ENCODE measurements around the gene FBLN1. TPM values are rescaled to one million over a fixed set of nuclear protein-coding genes. Genes with fewer than 3 reads are reported as not detected.
"Not testable (repeated sequence)": the region's sequence is repeated elsewhere in the genome, so short reads cannot be mapped to it uniquely, and the experiment has no call there.

Gene FBLN1
- total RNA-seq, 4 donors from 2014 or later = 48.6 to 92.1 (median 68.9) TPM

DNA sequence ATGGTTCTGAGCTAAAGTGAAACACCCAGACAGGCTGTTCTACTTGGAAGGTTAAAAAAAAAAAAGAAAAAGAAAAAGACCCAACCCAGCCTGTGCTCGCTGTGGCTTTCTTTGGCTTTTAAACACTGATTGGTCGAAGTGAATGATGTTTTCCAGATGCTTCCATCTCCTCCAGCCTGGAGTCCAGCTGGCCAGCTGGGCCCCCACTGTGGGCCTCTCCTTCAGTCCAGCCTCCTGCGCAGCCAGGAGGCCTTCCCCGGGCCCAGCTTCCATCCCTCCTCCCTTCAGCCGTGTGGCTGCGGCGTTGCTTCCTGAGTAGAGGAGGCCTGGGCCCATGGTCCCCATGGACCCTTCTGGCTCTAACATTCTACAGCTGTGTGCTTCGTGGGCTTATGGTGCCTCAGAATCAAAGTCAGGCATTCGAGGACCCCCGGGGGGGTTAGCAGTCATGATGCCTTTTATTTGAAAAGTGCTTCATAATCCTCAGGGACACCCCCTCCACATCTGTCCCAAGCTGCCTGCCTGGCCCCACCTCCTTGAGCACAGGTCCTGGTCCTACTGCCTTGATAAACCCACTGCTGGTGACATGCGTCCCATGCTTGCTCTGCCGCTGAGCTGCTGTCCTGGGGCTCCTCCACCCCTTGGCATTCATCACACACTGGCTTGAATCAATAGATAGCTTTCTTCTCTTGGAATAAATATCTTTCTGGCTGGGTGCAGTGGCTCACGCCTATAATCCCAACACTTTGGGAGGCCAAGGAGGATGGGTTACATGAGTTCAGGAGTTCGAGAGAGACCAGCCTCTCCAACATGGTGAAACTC lies 42.2 kb upstream of the FBLN1 start:
- Histone ChIP-seq H3K4me1 (peaks cover 0 to 3% (median 0%) of the 10 kb centered on the region in 4 donors), H3K27ac (peak overlapping the region; percentile 58 to 74 (median 61)), H3K36me3 (no peaks in the 10 kb centered on the region), H3K27me3 (no peaks in the 10 kb centered on the region), H3K9me3 (no peaks in the 10 kb centered on the region), H3K4me3 (no peak overlapping the region)
- in situ Hi-C loops (cut with MboI; ENCODE audit: low pct_ligation_motif_present in 1 of 4, low pct_unique_long_range_greater_than_20kb in 1 of 4, low sequenced_read_pairs in 3 of 4) = no loop called here
- TF ChIP-seq EP300 (IDR thresholded peaks at IDR 0.05; ENCODE audit: low read depth) (no peak), POLR2AphosphoS5 (IDR thresholded peaks at IDR 0.05) (peak in 2 of 3 donors; percentile 69 to 71)
- WGBS, 2 donors (ENCODE audit: low coverage in 1 of 2) = 69 to 72% methylated on average over 3 to 14 of the region's 14 CpGs
- intact Hi-C loops (cut with DNase I; ENCODE audit: low total_unique reads) = no loop called here
- DNase-seq = peak; percentile 36

DNA sequence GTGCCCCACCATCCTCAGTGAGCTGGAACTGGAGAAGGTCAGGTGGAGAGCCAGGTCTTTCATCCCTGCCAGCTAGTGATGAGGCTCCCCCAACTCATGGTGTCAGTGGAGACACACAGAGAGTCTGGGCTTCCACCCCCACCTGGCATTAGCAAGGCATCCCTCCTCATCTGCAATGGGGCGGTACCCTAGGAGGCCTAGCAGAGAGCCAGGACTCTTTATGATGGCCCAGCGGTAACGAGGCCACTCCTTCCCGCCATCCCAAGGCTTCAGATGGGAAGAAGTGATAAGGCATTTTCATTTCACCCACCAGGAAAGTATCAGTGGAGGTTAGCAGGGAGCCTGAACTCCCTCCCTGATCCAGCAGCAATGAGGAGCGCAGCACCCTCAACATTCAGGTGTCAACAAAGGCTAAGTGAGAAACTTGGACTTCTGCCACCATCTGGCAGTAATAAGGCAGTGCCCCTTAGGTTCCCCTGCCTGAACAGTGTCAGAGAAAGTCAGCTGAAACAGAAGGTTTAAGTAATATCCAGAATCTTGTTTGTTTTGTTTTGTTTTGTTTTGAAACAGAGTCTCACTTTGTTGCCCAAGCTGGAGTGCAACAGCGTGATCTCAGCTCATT lies 40.5 kb upstream of the FBLN1 start:
- TF ChIP-seq, protein P1, sequence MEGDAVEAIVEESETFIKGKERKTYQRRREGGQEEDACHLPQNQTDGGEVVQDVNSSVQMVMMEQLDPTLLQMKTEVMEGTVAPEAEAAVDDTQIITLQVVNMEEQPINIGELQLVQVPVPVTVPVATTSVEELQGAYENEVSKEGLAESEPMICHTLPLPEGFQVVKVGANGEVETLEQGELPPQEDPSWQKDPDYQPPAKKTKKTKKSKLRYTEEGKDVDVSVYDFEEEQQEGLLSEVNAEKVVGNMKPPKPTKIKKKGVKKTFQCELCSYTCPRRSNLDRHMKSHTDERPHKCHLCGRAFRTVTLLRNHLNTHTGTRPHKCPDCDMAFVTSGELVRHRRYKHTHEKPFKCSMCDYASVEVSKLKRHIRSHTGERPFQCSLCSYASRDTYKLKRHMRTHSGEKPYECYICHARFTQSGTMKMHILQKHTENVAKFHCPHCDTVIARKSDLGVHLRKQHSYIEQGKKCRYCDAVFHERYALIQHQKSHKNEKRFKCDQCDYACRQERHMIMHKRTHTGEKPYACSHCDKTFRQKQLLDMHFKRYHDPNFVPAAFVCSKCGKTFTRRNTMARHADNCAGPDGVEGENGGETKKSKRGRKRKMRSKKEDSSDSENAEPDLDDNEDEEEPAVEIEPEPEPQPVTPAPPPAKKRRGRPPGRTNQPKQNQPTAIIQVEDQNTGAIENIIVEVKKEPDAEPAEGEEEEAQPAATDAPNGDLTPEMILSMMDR (IDR thresholded peaks at IDR 0.05) = no peak
- TF ChIP-seq EP300 (IDR thresholded peaks at IDR 0.05; ENCODE audit: low read depth) (no peak), POLR2A (IDR thresholded peaks at IDR 0.05) (no peak), POLR2AphosphoS5 (IDR thresholded peaks at IDR 0.05) (no peak)
- Histone ChIP-seq H3K4me1 (peaks cover 0 to 3% (median 0%) of the 10 kb centered on the region in 4 donors), H3K27ac (no peak overlapping the region), H3K27me3 (no peaks in the 10 kb centered on the region), H3K4me3 (no peak overlapping the region), H3K36me3 (no peaks in the 10 kb centered on the region), H3K9me3 (no peaks in the 10 kb centered on the region)
- 65% methylated on average over 6 of the region's 6 CpGs; no CpG with 5 or more reads in 1 of the 2 donors for whole genome bisulfite sequencing, 2 donors (ENCODE audit: low coverage in 1 of 2)
- in situ Hi-C loops (cut with MboI; ENCODE audit: low pct_ligation_motif_present in 1 of 4, low pct_unique_long_range_greater_than_20kb in 1 of 4, low sequenced_read_pairs in 3 of 4) (no loop called here), intact Hi-C loops (cut with DNase I; ENCODE audit: low total_unique reads) (no loop called here)
- DNase-seq = no peak

DNA sequence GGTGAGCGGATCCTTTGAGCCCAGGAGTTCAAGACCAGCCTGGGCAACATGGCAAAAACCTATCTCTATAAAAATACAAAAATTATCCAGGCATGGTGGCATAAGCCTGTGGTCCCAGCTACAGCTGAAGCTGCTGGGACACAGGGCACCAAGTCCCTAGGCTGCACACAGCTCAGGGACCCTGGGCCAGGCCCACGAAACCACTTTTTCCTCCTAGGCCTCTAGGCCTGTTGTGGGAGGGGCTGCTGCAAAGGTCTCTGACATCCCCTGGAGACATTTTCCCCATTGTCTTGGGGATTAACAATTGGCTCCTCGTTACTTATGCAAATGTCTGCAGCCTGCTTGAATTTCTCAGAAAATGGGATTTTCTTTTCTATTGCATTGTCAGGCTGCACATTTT lies 39.0 kb upstream of the FBLN1 start:
- H3K27ac ChIP-seq; H3K4me1 ChIP-seq; intact Hi-C loops (cut with DNase I; ENCODE audit: low total_unique reads); in situ Hi-C loops (cut with MboI; ENCODE audit: low pct_ligation_motif_present in 1 of 4, low pct_unique_long_range_greater_than_20kb in 1 of 4, low sequenced_read_pairs in 3 of 4); H3K4me3 ChIP-seq; H3K36me3 ChIP-seq; H3K27me3 ChIP-seq; H3K9me3 ChIP-seq; DNase-seq: not testable (repeated sequence)
- WGBS, 2 donors (ENCODE audit: low coverage in 1 of 2) = 79 to 94% methylated on average over 2 to 3 of the region's 3 CpGs

DNA sequence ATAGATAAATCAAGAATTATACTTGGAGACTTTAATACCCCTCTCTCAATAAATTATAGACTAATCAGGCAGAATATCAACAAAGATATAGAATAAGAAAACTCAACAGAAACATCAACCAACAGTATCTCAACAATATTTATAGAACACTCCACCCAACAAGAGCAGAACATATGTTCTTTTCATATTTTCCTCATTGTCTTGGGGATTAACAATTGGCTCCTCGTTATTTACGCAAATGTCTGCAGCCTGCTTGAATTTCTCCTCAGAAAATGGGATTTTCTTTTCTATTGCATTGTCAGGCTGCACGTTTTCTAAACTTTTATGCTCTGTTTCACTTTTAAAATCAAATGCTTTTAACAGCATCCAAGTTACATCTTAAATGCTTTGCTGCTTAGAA lies 37.0 kb upstream of the FBLN1 start:
- in situ Hi-C loops (cut with MboI; ENCODE audit: low pct_ligation_motif_present in 1 of 4, low pct_unique_long_range_greater_than_20kb in 1 of 4, low sequenced_read_pairs in 3 of 4) = no loop called here
- WGBS, 2 donors (ENCODE audit: low coverage in 1 of 2) = 59 to 69% methylated on average over 3 of the region's 3 CpGs
- no peaks in the 10 kb centered on the region for H3K4me1 ChIP-seq
- no peak overlapping the region for H3K27ac ChIP-seq
- H3K9me3 ChIP-seq = no peaks in the 10 kb centered on the region
- no peaks in the 10 kb centered on the region for H3K27me3 ChIP-seq
- TF ChIP-seq POLR2A (IDR thresholded peaks at IDR 0.05) = no peak
- TF ChIP-seq POLR2AphosphoS5 (IDR thresholded peaks at IDR 0.05) = no peak
- TF ChIP-seq, protein P1 (IDR thresholded peaks at IDR 0.05) = no peak
- TF ChIP-seq EP300 (IDR thresholded peaks at IDR 0.05; ENCODE audit: low read depth) = no peak
- H3K36me3 ChIP-seq = no peaks in the 10 kb centered on the region
- DNase-seq = no peak
- intact Hi-C loops (cut with DNase I; ENCODE audit: low total_unique reads) = no loop called here
- no peak overlapping the region for H3K4me3 ChIP-seq

DNA sequence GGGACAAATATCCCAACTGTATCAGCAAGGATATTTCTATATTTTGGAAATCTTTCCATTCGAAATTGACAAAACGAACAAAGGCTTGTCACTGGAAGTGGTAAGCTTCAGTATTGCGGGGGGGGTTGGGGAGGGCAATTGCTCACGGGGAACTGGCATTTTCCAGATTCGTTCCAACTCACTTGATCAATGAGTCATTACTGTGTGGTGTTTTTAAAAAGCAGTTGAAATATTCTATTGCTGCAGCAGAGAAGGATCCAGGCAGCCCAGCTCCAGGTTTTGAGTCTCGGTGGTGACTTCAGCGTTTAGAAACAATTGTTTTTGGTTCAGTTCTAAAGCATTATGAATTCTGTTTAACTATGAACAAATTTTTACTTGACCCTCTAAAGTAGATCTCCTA lies 33.8 kb upstream of the FBLN1 start:
- TF ChIP-seq POLR2AphosphoS5 (IDR thresholded peaks at IDR 0.05) = no peak
- TF ChIP-seq EP300 (IDR thresholded peaks at IDR 0.05; ENCODE audit: low read depth) = no peak
- intact Hi-C loops (cut with DNase I; ENCODE audit: low total_unique reads) (no loop called here), in situ Hi-C loops (cut with MboI; ENCODE audit: low pct_ligation_motif_present in 1 of 4, low pct_unique_long_range_greater_than_20kb in 1 of 4, low sequenced_read_pairs in 3 of 4) (no loop called here)
- Histone ChIP-seq H3K27ac (no peak overlapping the region), H3K4me3 (no peak overlapping the region), H3K9me3 (no peaks in the 10 kb centered on the region), H3K4me1 (no peaks in the 10 kb centered on the region), H3K36me3 (no peaks in the 10 kb centered on the region), H3K27me3 (no peaks in the 10 kb centered on the region)
- 71 to 74% methylated on average over 7 of the region's 7 CpGs for WGBS, 2 donors (ENCODE audit: low coverage in 1 of 2)
- no peak for DNase-seq

All from transverse colon (tissue), 4 donors.